Kidney (tissue), 14 donors: ENCODE measurements around the gene RNF214. TPM values are rescaled to one million over a fixed set of nuclear protein-coding genes. Genes with fewer than 3 reads are reported as not detected.

Experiments used
- DNase-seq, 5 donors: peaks; one replicate each; pipeline ENCODE4 v3.0.0-alpha.2; 2013 to 2020
- FAIRE-seq: peaks from 2 replicates; lab custom pipeline; 2012; peaks lifted over from hg19 to GRCh38; lab: Jason Lieb, UNC
- H3K27ac ChIP-seq, 2 donors: one replicate each; pipeline ENCODE4 v1.7.0; 2013; ENCODE audit warnings: low read depth in 2 of 2, low read length in 2 of 2, inconsistent platforms in 1 of 2
- H3K27me3 ChIP-seq: one replicate; pipeline ENCODE4 v1.7.1; 2013; ENCODE audit warnings: low read length, inconsistent platforms; ENCODE audit not compliant: control insufficient read depth, insufficient read depth
- H3K36me3 ChIP-seq, 3 donors: one replicate each; pipeline versions ENCODE4 v1.7.0 to v1.7.1; 2013; ENCODE audit warnings: low read length in 3 of 3, control low read depth in 1 of 3, inconsistent platforms in 1 of 3; ENCODE audit not compliant: insufficient read depth in 3 of 3, control insufficient read depth in 2 of 3
- H3K4me1 ChIP-seq, 3 donors: one replicate each; pipeline versions ENCODE4 v1.7.0 to v1.7.1; 2013; ENCODE audit warnings: low read length in 3 of 3, inconsistent platforms in 1 of 3, low read depth in 1 of 3; ENCODE audit not compliant: control insufficient read depth in 2 of 3, insufficient read depth in 2 of 3
- H3K4me3 ChIP-seq, 3 donors: one replicate each; pipeline versions ENCODE4 v1.7.0 to v1.8.1; 2013; ENCODE audit warnings: low read length in 3 of 3, control low read depth in 1 of 3, inconsistent platforms in 1 of 3
- H3K9ac ChIP-seq, 3 donors: one replicate each; pipeline versions ENCODE4 v1.7.0 to v1.7.1; 2013; ENCODE audit warnings: low read length in 3 of 3, control low read depth in 1 of 3, inconsistent platforms in 1 of 3
- H3K9me3 ChIP-seq, 3 donors: one replicate each; pipeline versions ENCODE4 v1.7.0 to v1.7.1; 2013; ENCODE audit warnings: low read length in 3 of 3, control low read depth in 1 of 3, inconsistent platforms in 1 of 3; ENCODE audit not compliant: control insufficient read depth in 2 of 3, insufficient read depth in 1 of 3
- CTCF ChIP-seq: IDR thresholded peaks from 3 replicates; pipeline ENCODE4 v1.5.1; 2012; ENCODE audit warnings: mild to moderate bottlenecking, moderate library complexity, borderline replicate concordance; ENCODE audit not compliant: insufficient read depth; ENCODE audit errors: extremely low read depth
- intact Hi-C: fragments of 100-400 bp; cut with DNase I; formaldehyde crosslinking; loops from one replicate; pipeline ENCODE4 v1.11.1; 2022
- polyA plus RNA-seq: library from polyadenylated mRNA; stranded (reverse); fragments of 350-450 nt; fragmentation: Illumina TruSeq; extraction: RNeasy Lipid Tissue Mini Kit (QIAGEN cat#74804); gene quantifications from one replicate; pipeline ENCODE4 v1.2.3, GENCODE V29; 2014; ENCODE audit warnings: low read depth, low replicate concordance; ENCODE audit not compliant: insufficient read depth
- total RNA-seq: library from RNA; stranded (reverse); fragmentation: NEBNext Ultra II Directional; extraction: Animal tissue kit (Norgen Biotek cat#: 25700); gene quantifications from one replicate; pipeline ENCODE4 v1.2.1, GENCODE V29; 2021
- donor health status: control.
- donor health status: control.
- donor health status: control.
- donor health status: control.
- donor health status: control.
- donor health status: DM: yes; HTN: yes; CAD: no.
- donor health status: Normal renal cell carcinoma (clear cell type).

Gene RNF214
- total and polyA plus RNA-seq, 2 donors from 2014 or later: 8.5 to 24.7 TPM

- Histone ChIP-seq H3K9ac (no peak overlapping the region), H3K27ac (no peak overlapping the region), H3K4me1 (no peaks in the 10 kb centered on the region), H3K4me3 (no peak overlapping the region), H3K27me3 (no peaks in the 10 kb centered on the region), H3K9me3 (no peaks in the 10 kb centered on the region), H3K36me3 (peaks cover 0 to 30% (median 16%) of the 10 kb centered on the region in 3 donors)
- no peak for TF ChIP-seq CTCF
- DNase-seq: no peak
- intact Hi-C loops: no loop called here
- FAIRE-seq: no peak
These were observed 47.4 kb downstream of the RNF214 start for GRCh38 chr11:117279711-117280376.

- Histone ChIP-seq H3K4me3 (no peak overlapping the region), H3K9ac (no peak overlapping the region), H3K27me3 (no peaks in the 10 kb centered on the region), H3K4me1 (no peaks in the 10 kb centered on the region), H3K9me3 (no peaks in the 10 kb centered on the region), H3K27ac (no peak overlapping the region), H3K36me3 (peaks cover 0 to 43% (median 18%) of the 10 kb centered on the region in 3 donors)
- no peak for TF ChIP-seq CTCF
- intact Hi-C loops: no loop called here
- DNase-seq: no peak
- no peak for FAIRE-seq
These were observed 48.7 kb downstream of the RNF214 start for GRCh38 chr11:117281159-117281558.

GRCh38 chr11:117281869-117282268, 49.4 kb downstream of the RNF214 start:
- H3K4me3 ChIP-seq: no peak overlapping the region
- intact Hi-C loops: no loop called here
- H3K9ac ChIP-seq: no peak overlapping the region
- DNase-seq (no peak), FAIRE-seq (no peak)
- H3K9me3 ChIP-seq: no peaks in the 10 kb centered on the region
- no peaks in the 10 kb centered on the region for H3K27me3 ChIP-seq
- H3K36me3 ChIP-seq: peaks cover 0 to 43% (median 21%) of the 10 kb centered on the region in 3 donors
- H3K4me1 ChIP-seq: no peaks in the 10 kb centered on the region
- no peak for TF ChIP-seq CTCF
- H3K27ac ChIP-seq: no peak overlapping the region
